Vagina (tissue), 2 donors: ENCODE results near the gene FAM120B.

Source experiments
- POLR2A ChIP-seq, 2 donors: fragments of 450-650 bp; IDR thresholded peaks; one replicate each; pipeline ENCODE4 v1.6.1; 2017; ENCODE audit warnings: antibody characterized with exemption in 2 of 2, mild to moderate bottlenecking in 2 of 2, moderate library complexity in 2 of 2
- POLR2AphosphoS5 ChIP-seq, 2 donors: sonication (generic); formaldehyde crosslinking; IDR thresholded peaks; one replicate each; pipeline ENCODE4 v1.9.0; 2017; ENCODE audit warnings: antibody characterized with exemption in 2 of 2, mild to moderate bottlenecking in 2 of 2, low read depth in 1 of 2; ENCODE audit not compliant: insufficient read depth in 1 of 2
- TF ChIP-seq, protein P1 (sequence below), 3 experiments: fragments of 450-650 bp in 2 of 3; fragments of 200-600 bp in 1 of 3; sonication (generic) in 1 of 3; IDR thresholded peaks; one replicate each; pipeline ENCODE4 v1.5.1; 2017 to 2019; ENCODE audit warnings: antibody characterized with exemption in 3 of 3, mild to moderate bottlenecking in 2 of 3, moderate library complexity in 2 of 3

DNA sequence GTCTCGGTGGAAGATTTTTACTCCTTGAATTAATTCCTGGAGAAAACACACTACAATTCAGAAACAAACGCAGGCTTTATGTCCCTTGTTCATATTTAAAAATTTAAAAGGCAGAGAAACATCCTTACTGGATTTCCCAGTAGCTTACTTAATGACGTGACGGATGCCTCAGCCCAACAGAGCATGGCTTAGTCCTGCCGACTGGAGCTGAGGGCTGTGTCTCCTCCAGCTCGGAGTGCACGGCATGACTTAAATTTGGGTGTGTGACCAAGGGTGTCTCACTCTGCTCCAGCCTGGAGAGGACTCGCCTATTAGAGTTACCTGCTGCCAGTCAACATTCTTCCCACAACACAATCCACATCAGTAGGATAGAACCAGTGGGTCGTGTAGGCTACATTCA is 139.4 kb downstream of the FAM120B start:
- TF ChIP-seq, protein P1, sequence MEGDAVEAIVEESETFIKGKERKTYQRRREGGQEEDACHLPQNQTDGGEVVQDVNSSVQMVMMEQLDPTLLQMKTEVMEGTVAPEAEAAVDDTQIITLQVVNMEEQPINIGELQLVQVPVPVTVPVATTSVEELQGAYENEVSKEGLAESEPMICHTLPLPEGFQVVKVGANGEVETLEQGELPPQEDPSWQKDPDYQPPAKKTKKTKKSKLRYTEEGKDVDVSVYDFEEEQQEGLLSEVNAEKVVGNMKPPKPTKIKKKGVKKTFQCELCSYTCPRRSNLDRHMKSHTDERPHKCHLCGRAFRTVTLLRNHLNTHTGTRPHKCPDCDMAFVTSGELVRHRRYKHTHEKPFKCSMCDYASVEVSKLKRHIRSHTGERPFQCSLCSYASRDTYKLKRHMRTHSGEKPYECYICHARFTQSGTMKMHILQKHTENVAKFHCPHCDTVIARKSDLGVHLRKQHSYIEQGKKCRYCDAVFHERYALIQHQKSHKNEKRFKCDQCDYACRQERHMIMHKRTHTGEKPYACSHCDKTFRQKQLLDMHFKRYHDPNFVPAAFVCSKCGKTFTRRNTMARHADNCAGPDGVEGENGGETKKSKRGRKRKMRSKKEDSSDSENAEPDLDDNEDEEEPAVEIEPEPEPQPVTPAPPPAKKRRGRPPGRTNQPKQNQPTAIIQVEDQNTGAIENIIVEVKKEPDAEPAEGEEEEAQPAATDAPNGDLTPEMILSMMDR (IDR thresholded peaks at IDR 0.05): no peak
- no peak for TF ChIP-seq POLR2A (IDR thresholded peaks at IDR 0.05)
- TF ChIP-seq POLR2AphosphoS5 (IDR thresholded peaks at IDR 0.05; ENCODE audit: insufficient read depth in 1 of 2, low read depth in 1 of 2): no peak
